GM10266 (cell line): ENCODE data around the gene SH3YL1.
A peak's percentile ranks its signal among the peaks of the same experiment; 100 is the strongest.

Experiments
- DNase-seq: peaks from one replicate; pipeline ENCODE4 v3.0.0; 2012; ENCODE audit errors: extremely low spot score
- CTCF ChIP-seq: IDR thresholded peaks from 2 replicates; pipeline ENCODE4 v1.5.1; 2012; ENCODE audit warnings: mild to moderate bottlenecking, low read depth; ENCODE audit not compliant: control insufficient read depth, insufficient read depth; ENCODE audit errors: missing control alignments

The SH3YL1 gene

GRCh38 chr2:281381-281780 lies 17.5 kb upstream of the SH3YL1 start:
- no peak for TF ChIP-seq CTCF
- DNase-seq: no peak

GRCh38 chr2:280650-281110 lies 16.8 kb upstream of the SH3YL1 start:
- no peak for DNase-seq

GRCh38 chr2:279956-280649 lies 16.3 kb upstream of the SH3YL1 start:
- DNase-seq: no peak
- TF ChIP-seq CTCF: no peak

More at GRCh38 chr2:280650-281110, 16.8 kb upstream of the SH3YL1 start:
- no peak for TF ChIP-seq CTCF

GRCh38 chr2:279366-279765 lies 15.5 kb upstream of the SH3YL1 start:
- no peak for DNase-seq
- TF ChIP-seq CTCF: no peak

GRCh38 chr2:278927-279320 lies 15.1 kb upstream of the SH3YL1 start:
- no peak for DNase-seq
- TF ChIP-seq CTCF: no peak

- no peak for DNase-seq
- TF ChIP-seq CTCF: no peak
Observed at GRCh38 chr2:278312-278926, 14.6 kb upstream of the SH3YL1 start.

- TF ChIP-seq CTCF: no peak
- DNase-seq: peak; percentile 51
Observed at GRCh38 chr2:275466-275865, 11.6 kb upstream of the SH3YL1 start.
